Naive B cell (primary cell): ENCODE measurements around the gene ME2. TPM values are rescaled to one million over a fixed set of nuclear protein-coding genes. Genes with fewer than 3 reads are reported as not detected.
"Not testable (repeated sequence)": the region's sequence is repeated elsewhere in the genome, so short reads cannot be mapped to it uniquely, and the experiment has no call there.

Experiments used
- ATAC-seq, 2 donors: fragments of 150-1000 bp; cut with Tn5 transposase; 2 replicates each; pipeline ENCODE4 v1.10.0; 2021; ENCODE audit warnings: low read depth in 2 of 2, mild to moderate bottlenecking in 2 of 2, moderate library complexity in 2 of 2
- DNase-seq: peaks from one replicate; pipeline ENCODE4 v3.0.0; 2022
- H3K27ac Mint-ChIP-seq, 6 donors: one replicate each; pipeline ENCODE4 v1.8.0; 2020 to 2022; ENCODE audit warnings: mild to moderate bottlenecking in 6 of 6, mixed read lengths in 6 of 6, moderate library complexity in 5 of 6, inconsistent platforms in 2 of 6
- H3K27me3 Mint-ChIP-seq, 3 donors: one replicate each; pipeline ENCODE4 v1.8.0; 2021 to 2022; ENCODE audit warnings: mixed read lengths in 3 of 3, mild to moderate bottlenecking in 1 of 3
- H3K36me3 Mint-ChIP-seq, 2 donors: one replicate each; pipeline ENCODE4 v1.8.0; 2020 to 2022; ENCODE audit warnings: mixed read lengths in 2 of 2, inconsistent platforms in 1 of 2, mild to moderate bottlenecking in 1 of 2
- H3K4me1 Mint-ChIP-seq, 3 donors: one replicate each; pipeline ENCODE4 v1.8.0; 2020 to 2022; ENCODE audit warnings: mixed read lengths in 3 of 3, inconsistent platforms in 1 of 3, mild to moderate bottlenecking in 1 of 3, moderate library complexity in 1 of 3
- H3K4me3 Mint-ChIP-seq, 8 donors: one replicate each; pipeline ENCODE4 v1.8.0; 2020 to 2022; ENCODE audit warnings: mild to moderate bottlenecking in 8 of 8, mixed read lengths in 8 of 8, moderate library complexity in 8 of 8, inconsistent platforms in 2 of 8
- H3K9me3 Mint-ChIP-seq, 7 donors: one replicate each; pipeline ENCODE4 v1.8.0; 2020 to 2022; ENCODE audit warnings: mixed read lengths in 7 of 7, mild to moderate bottlenecking in 5 of 7, inconsistent platforms in 2 of 7, moderate library complexity in 1 of 7
- polyA plus RNA-seq, 6 donors: library from polyadenylated mRNA; unstranded; fragments of 300-500 nt; fragmentation: Illumina TruSeq; gene quantifications; one replicate each; pipeline ENCODE4 v1.2.3, GENCODE V29; 2021; ENCODE audit warnings: low read depth in 6 of 6

ME2 gene
- polyA plus RNA-seq, 6 donors from 2014 or later = 50.3 to 62.4 (median 57.8) TPM

DNA sequence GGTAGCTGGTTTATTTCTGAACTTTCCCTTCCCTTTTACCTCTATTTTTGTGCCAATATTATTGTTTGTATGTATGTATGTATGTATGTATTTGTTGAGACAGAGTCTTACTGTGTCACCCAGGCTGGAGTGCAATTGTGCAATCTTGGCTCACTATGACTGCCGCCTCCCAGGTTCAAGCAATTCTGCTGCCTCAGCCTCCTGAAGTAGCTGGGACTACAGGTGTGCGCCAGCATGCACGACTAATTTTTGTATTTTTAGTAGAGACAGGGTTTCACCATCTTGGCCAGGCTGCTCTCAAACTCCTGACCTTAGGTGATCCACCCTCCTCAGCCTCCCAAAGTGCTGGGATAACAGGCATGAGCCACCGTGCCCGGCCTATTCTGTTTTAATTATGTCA lies 93.5 kb downstream of the ME2 start:
- DNase-seq, H3K4me3 Mint-ChIP-seq, ATAC-seq, H3K27me3 Mint-ChIP-seq: not testable (repeated sequence)
- peak overlapping the region in 1 of 6 donors; percentile 90 for H3K27ac Mint-ChIP-seq
- H3K36me3 Mint-ChIP-seq = peaks cover 26 to 31% of the 10 kb centered on the region in 2 donors
- H3K9me3 Mint-ChIP-seq = peaks cover 1 to 12% (median 5%) of the 10 kb centered on the region in 7 donors
- peaks cover 12 to 19% (median 14%) of the 10 kb centered on the region in 3 donors for H3K4me1 Mint-ChIP-seq

DNA sequence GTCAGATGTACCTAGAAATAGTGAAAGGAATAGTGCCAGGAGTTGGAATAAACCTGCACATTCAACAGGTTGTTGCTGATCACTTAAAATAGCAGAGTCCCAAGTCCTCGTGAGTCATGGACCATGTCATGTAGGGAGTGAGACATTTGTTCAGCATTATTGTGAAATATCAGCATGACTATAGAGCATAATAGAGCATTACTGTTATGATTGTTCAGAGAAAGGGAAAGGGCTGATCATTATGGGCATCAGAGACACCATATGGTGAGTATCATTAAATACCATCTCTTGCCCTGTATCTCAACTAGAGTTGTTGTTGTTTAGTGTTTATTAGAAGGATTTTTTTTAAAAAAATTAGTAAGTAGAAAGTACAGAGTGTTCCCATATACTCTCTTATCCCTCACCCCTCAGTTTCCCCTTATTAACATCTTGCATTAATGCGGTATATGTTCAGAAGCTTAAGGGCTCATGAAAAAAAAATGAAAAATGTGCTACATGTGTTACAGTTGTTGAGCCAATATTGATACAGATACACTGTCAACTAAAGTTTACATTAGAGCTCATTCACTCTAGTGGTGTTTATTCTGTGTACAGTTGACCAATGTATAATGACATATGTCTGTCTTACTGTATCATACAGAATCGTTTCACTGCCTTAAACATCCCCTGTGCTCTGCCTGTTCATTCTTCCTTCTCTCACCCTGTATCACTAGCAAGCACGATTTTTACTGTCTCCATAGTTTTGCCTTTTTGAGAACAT lies 94.6 kb downstream of the ME2 start:
- Mint-ChIP-seq H3K27ac (peak overlapping the region in 1 of 6 donors; percentile 97), H3K4me1 (peaks cover 11 to 14% (median 13%) of the 10 kb centered on the region in 3 donors), H3K9me3 (peaks cover 5 to 20% (median 8%) of the 10 kb centered on the region in 7 donors), H3K27me3 (no peaks in the 10 kb centered on the region), H3K4me3 (no peak overlapping the region), H3K36me3 (peaks cover 38 to 42% of the 10 kb centered on the region in 2 donors)
- no peak for ATAC-seq
- DNase-seq = no peak

DNA sequence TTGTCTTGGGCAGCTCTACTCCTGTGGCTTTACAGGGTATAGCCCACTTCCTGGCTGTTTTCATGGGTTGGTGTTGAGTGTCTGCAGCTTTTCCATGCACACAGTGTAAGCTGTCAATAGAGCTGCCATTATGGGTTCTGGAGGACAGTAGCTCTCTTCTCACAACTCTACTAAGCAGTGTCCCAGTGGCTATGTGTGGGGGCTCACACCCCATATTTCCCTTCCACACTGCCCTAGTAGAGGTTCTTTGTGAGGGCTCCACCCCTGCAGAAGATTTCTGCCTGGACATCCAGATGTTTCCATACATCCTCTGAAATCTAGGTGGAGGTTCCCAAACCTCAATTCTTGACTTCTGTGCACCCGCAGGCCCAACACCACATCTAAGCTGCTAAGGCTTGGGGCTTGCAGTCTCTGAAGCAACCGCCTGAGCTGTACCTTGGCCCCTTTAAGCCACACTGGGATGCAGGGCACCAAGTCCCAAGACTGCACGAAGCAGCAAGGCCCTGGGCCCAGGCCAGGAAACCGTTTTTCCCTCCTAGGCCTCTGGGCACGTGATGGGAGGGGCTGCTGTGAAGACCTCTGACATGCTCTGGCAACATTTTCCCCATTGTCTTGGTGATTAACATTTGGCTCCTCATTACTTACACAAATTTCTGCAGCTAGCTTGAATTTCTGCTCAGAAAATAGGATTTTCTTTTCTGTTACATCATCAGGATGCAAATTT lies 98.3 kb downstream of the ME2 start:
- Mint-ChIP-seq H3K36me3 (peaks cover 46 to 47% of the 10 kb centered on the region in 2 donors), H3K27me3 (no peaks in the 10 kb centered on the region), H3K27ac (no peak overlapping the region), H3K4me3 (peak overlapping the region in 1 of 8 donors; percentile 35), H3K4me1 (peaks cover 0 to 4% (median 2%) of the 10 kb centered on the region in 3 donors), H3K9me3 (peaks cover 5 to 21% (median 8%) of the 10 kb centered on the region in 7 donors)
- ATAC-seq = no peak
- DNase-seq = no peak

DNA sequence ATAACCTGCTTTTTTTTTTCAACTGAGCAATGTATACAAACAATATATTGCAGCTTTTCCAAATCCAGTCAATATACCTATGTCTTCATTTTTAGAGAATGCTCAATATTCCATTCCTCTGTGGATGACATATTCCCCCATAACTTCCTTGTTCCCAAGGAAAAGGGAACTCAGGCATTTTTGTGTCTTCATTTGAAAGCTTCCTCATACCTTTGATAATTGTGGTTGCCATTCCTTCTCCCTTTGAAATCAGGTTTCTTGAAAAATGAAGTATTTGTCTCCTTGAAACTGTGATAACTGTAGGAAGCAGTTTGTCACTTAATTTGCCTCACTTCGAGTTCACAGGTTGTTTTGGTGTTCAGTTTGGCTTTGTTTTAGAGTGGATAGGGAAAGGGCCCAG lies 102.5 kb downstream of the ME2 start:
- no peak overlapping the region for H3K27ac Mint-ChIP-seq
- peaks cover 32 to 41% of the 10 kb centered on the region in 2 donors for H3K36me3 Mint-ChIP-seq
- H3K4me3 Mint-ChIP-seq = no peak overlapping the region
- DNase-seq (no peak), ATAC-seq (no peak)
- H3K9me3 Mint-ChIP-seq = peaks cover 0 to 19% (median 4%) of the 10 kb centered on the region in 7 donors
- no peaks in the 10 kb centered on the region for H3K27me3 Mint-ChIP-seq
- peaks cover 0 to 8% (median 0%) of the 10 kb centered on the region in 3 donors for H3K4me1 Mint-ChIP-seq

DNA sequence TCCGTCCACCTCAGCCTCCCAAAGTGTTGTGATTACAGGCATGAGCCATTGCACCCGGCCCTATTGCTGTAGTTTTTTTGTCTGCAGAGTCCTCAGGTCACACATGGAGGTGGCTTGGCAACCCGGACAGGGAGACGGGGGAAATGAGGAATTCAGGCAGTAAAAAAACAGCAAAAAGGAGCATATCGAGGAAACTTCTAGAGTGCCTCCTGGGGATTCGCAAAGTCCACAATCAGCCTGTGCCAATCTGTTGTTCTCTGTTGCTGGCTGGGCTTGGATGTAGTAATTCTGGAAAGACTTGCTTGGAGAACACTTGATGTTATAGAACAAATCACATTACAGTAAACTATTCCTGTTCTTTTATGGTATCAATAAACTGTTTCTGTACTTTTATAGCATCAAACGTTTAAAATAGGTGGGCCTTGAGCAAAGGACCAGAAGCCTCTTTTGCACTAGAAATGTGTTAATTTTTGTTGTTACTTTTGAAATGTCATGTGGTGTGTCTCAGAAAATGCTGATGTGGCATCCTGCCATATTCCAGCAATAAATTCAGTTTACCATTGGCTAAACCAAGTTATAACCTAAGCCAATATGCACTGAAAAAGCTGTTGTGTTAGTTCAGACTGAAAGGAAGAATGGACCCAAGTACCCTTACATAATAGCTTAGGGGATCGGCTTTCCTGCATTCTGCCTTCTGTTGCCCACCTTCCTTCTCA lies 103.3 kb downstream of the ME2 start:
- Mint-ChIP-seq H3K4me3 (no peak overlapping the region), H3K9me3 (peaks cover 0 to 13% (median 4%) of the 10 kb centered on the region in 7 donors), H3K27me3 (no peaks in the 10 kb centered on the region), H3K36me3 (peaks cover 24 to 36% of the 10 kb centered on the region in 2 donors), H3K27ac (peak overlapping the region in 1 of 6 donors; percentile 5), H3K4me1 (peaks cover 0 to 8% (median 0%) of the 10 kb centered on the region in 3 donors)
- ATAC-seq (no peak), DNase-seq (no peak)

DNA sequence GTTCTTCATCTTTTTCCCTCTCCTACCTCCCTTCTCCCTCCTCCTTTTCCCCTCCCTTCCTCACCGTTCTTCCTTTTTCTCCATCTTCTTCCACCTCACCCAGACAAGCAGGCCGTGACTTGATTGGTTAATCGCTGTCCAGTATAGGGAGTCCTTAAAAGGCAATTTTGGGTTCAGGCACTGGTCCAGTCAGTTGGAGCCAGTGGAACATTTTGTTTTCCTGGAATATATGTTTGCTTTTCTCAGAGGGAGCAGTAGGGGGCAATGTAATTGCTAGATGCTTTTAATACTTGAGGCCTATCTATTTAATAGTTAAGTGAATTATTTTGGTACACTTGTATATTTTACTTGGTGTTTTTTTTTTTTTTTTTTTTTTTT lies 103.9 kb downstream of the ME2 start:
- Mint-ChIP-seq H3K36me3 (peaks cover 18 to 34% of the 10 kb centered on the region in 2 donors), H3K9me3 (peaks cover 0 to 8% (median 3%) of the 10 kb centered on the region in 7 donors), H3K4me3 (no peak overlapping the region), H3K27me3 (no peaks in the 10 kb centered on the region), H3K4me1 (peaks cover 0 to 8% (median 0%) of the 10 kb centered on the region in 3 donors), H3K27ac (peak overlapping the region in 1 of 6 donors; percentile 5)
- no peak for DNase-seq
- ATAC-seq = no peak

DNA sequence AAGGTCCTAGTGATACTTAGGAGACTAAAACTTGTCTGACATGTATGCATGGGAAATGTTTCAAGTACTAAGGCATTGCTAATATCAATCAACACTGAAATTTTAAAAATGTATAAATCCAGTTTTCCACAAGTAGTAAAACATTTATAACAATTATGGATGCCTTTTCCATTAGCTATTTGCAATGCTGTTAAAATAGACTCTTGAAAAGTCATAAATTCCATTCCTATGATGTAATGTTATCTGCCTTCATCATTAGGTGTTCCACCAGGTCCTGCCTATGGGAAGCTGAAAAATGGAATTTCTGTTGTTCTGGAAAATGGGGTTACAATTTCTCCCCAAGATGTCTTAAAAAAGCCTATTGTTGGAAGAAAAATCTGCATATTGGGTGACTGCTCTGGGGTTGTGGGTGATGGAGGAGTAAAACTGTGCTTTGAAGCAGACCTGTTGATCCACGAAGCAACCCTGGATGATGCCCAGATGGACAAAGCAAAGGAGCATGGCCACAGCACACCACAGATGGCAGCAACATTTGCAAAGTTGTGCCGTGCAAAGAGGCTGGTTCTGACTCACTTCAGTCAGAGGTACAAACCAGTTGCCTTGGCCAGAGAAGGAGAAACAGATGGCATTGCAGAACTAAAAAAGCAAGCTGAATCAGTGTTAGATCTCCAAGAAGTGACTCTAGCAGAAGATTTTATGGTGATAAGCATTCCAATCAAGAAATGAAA lies 107.6 kb downstream of the ME2 start:
- no peak overlapping the region for H3K4me3 Mint-ChIP-seq
- no peaks in the 10 kb centered on the region for H3K27me3 Mint-ChIP-seq
- ATAC-seq = no peak
- H3K9me3 Mint-ChIP-seq = no peaks in the 10 kb centered on the region
- peaks cover 7 to 22% of the 10 kb centered on the region in 2 donors for H3K36me3 Mint-ChIP-seq
- no peak overlapping the region for H3K27ac Mint-ChIP-seq
- peaks cover 0 to 4% (median 0%) of the 10 kb centered on the region in 3 donors for H3K4me1 Mint-ChIP-seq
- no peak for DNase-seq

DNA sequence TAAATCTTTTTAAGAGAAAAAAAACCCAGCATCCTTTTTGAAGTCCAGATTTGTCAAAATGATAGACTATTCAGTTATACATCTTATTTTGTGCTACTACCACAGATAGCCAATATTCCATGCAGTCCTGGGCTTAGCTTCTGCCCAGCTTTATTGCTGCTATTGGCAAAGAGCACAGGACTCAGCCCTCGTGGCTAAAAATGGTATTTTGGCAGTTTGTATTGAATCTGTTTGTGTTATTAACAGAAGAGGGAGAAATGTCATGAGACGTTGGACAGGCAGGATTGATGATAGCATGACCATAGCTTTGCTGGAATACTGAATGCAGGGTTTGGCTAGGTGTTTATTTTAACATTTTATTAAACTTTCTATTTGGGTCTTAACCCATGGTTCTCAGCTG lies 108.3 kb downstream of the ME2 start:
- Mint-ChIP-seq H3K36me3 (peaks cover 7 to 22% of the 10 kb centered on the region in 2 donors), H3K9me3 (no peaks in the 10 kb centered on the region), H3K4me3 (no peak overlapping the region), H3K4me1 (peaks cover 0 to 4% (median 0%) of the 10 kb centered on the region in 3 donors), H3K27ac (no peak overlapping the region), H3K27me3 (no peaks in the 10 kb centered on the region)
- DNase-seq (no peak), ATAC-seq (no peak)

DNA sequence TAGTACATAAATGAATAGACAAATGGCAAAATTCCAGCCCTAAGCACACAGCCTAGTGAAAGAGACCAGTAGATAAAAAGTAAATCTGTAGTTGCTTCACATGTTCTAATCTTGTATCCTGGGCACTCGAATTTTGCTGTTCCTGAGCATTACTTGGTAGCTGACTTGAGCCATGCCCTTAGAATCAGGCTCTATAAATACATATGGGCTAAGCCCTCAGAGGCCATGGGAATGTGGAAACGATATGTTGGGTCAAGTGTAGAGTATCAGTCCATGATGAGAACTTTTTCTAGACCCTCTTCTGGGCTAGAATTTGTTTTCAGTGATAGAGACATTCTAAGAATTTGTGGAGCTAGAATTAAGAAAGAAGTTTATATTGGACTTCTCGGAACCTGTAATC lies 110.8 kb downstream of the ME2 start:
- H3K27me3 Mint-ChIP-seq = no peaks in the 10 kb centered on the region
- ATAC-seq = no peak
- H3K9me3 Mint-ChIP-seq = peaks cover 0 to under 1% (median 0%) of the 10 kb centered on the region in 7 donors
- peaks cover 6 to 26% of the 10 kb centered on the region in 2 donors for H3K36me3 Mint-ChIP-seq
- DNase-seq = no peak
- no peak overlapping the region for H3K27ac Mint-ChIP-seq
- H3K4me3 Mint-ChIP-seq = no peak overlapping the region
- H3K4me1 Mint-ChIP-seq = no peaks in the 10 kb centered on the region

DNA sequence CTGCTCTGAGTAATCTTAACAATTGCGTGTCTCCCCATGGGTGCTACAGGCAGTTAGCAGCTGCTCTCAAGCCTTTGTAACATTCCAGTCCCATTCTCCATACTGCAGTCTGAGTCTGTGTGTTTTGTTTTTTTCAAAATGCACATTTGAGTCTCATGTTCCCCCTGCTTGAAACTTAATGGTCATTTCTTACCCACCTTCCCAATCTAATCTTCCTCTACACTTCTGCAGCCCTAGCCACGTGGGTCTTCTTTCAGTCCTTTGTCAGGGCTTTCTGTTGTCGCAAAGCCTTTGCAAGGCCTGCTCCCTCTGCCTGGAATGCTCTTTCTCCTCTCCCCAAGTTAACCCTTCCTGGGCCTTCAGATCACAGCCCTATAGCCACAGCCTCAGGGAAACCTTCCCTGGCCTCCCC lies 113.4 kb downstream of the ME2 start:
- Mint-ChIP-seq H3K27me3 (no peaks in the 10 kb centered on the region), H3K9me3 (peaks cover 0 to 6% (median 0%) of the 10 kb centered on the region in 7 donors), H3K27ac (no peak overlapping the region), H3K4me1 (no peaks in the 10 kb centered on the region), H3K36me3 (peaks cover 0 to 15% of the 10 kb centered on the region in 2 donors), H3K4me3 (no peak overlapping the region)
- DNase-seq (no peak), ATAC-seq (no peak)

DNA sequence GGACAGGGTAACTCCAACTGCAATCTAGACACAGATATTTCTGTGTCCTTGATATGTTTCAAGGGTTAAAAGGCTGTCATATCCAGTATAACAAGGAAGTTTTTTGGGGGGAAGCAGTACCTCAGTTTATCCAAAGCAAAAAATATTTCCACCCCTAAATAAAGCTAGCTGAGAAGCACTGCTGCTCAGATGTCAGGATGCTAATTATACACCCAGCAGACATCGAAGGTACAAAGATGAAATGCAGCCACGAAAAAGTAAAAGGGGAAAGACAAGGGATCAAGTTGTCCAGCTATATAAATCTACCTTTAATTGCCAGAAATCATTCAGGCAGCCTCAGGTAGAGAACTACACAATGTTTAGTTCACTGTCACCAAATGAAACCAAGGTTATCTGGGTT lies 115.1 kb downstream of the ME2 start:
- DNase-seq (no peak), ATAC-seq (no peak)
- peaks cover 0 to 12% of the 10 kb centered on the region in 2 donors for H3K36me3 Mint-ChIP-seq
- peaks cover 0 to 10% (median 1%) of the 10 kb centered on the region in 7 donors for H3K9me3 Mint-ChIP-seq
- H3K4me3 Mint-ChIP-seq = no peak overlapping the region
- H3K27me3 Mint-ChIP-seq = no peaks in the 10 kb centered on the region
- H3K4me1 Mint-ChIP-seq = no peaks in the 10 kb centered on the region
- no peak overlapping the region for H3K27ac Mint-ChIP-seq

DNA sequence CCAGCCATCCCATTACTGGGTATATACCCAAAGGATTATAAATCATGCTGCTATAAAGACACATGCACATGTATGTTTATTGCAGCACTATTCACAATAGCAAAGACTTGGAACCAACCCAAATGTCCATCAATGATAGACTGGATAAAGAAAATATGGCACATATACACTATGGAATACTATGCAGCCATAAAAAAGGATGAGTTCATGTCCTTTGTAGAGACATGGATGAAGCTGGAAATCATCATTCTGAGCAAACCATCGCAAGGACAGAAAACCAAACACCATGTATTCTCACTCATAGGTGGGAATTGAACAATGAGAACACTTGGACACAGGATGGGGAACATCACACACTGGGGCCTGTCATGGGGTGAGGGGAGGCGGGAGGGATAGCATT lies 124.3 kb downstream of the ME2 start:
- DNase-seq, H3K27ac Mint-ChIP-seq, H3K4me1 Mint-ChIP-seq, ATAC-seq, H3K4me3 Mint-ChIP-seq, H3K36me3 Mint-ChIP-seq, H3K27me3 Mint-ChIP-seq: not testable (repeated sequence)
- H3K9me3 Mint-ChIP-seq = peaks cover 0 to 14% (median 3%) of the 10 kb centered on the region in 7 donors
